ENCODE data around the gene MPHOSPH8. TPM values are rescaled to one million over a fixed set of nuclear protein-coding genes. Genes with fewer than 3 reads are reported as not detected.

Gene MPHOSPH8
- total RNA-seq, 1 donor from 2014 or later = 9.7 TPM

GRCh38 chr13:19591864-19592263 is 41.6 kb upstream of the MPHOSPH8 start:
- Histone ChIP-seq H3K4me3 (ENCODE audit: low read depth, low read length) (no peak overlapping the region), H3K36me3 (ENCODE audit: control insufficient read depth, insufficient read depth, low read length) (no peaks in the 10 kb centered on the region), H3K27me3 (ENCODE audit: control insufficient read depth, insufficient read depth, low read length) (no peaks in the 10 kb centered on the region)
- FAIRE-seq (no peak), DNase-seq (ENCODE audit: low read depth) (no peak)
- TF ChIP-seq CTCF (IDR thresholded peaks at IDR 0.05; ENCODE audit: insufficient read depth, low read length, severe bottlenecking) = no peak

GRCh38 chr13:19592657-19593180 is 40.7 kb upstream of the MPHOSPH8 start:
- no peak for DNase-seq (ENCODE audit: low read depth)
- no peaks in the 10 kb centered on the region for H3K27me3 ChIP-seq (ENCODE audit: control insufficient read depth, insufficient read depth, low read length)
- no peaks in the 10 kb centered on the region for H3K36me3 ChIP-seq (ENCODE audit: control insufficient read depth, insufficient read depth, low read length)
- no peak overlapping the region for H3K4me3 ChIP-seq (ENCODE audit: low read depth, low read length)
- no peak for TF ChIP-seq CTCF (IDR thresholded peaks at IDR 0.05; ENCODE audit: insufficient read depth, low read length, severe bottlenecking)
- FAIRE-seq = no peak

- no peak for FAIRE-seq
Measured at GRCh38 chr13:19596086-19596485, 37.4 kb upstream of the MPHOSPH8 start.

GRCh38 chr13:19596960-19597361 is 36.5 kb upstream of the MPHOSPH8 start:
- no peaks in the 10 kb centered on the region for H3K36me3 ChIP-seq (ENCODE audit: control insufficient read depth, insufficient read depth, low read length)
- H3K4me3 ChIP-seq (ENCODE audit: low read depth, low read length) = no peak overlapping the region
- no peaks in the 10 kb centered on the region for H3K27me3 ChIP-seq (ENCODE audit: control insufficient read depth, insufficient read depth, low read length)
- TF ChIP-seq CTCF (IDR thresholded peaks at IDR 0.05; ENCODE audit: insufficient read depth, low read length, severe bottlenecking) = no peak
- FAIRE-seq (no peak), DNase-seq (ENCODE audit: low read depth) (peak; percentile 63)

More at GRCh38 chr13:19596086-19596485, 37.4 kb upstream of the MPHOSPH8 start:
- TF ChIP-seq CTCF (IDR thresholded peaks at IDR 0.05; ENCODE audit: insufficient read depth, low read length, severe bottlenecking) = no peak
- DNase-seq (ENCODE audit: low read depth) = no peak
- Histone ChIP-seq H3K36me3 (ENCODE audit: control insufficient read depth, insufficient read depth, low read length) (no peaks in the 10 kb centered on the region), H3K27me3 (ENCODE audit: control insufficient read depth, insufficient read depth, low read length) (no peaks in the 10 kb centered on the region), H3K4me3 (ENCODE audit: low read depth, low read length) (no peak overlapping the region)

- Histone ChIP-seq H3K27me3 (ENCODE audit: control insufficient read depth, insufficient read depth, low read length) (no peaks in the 10 kb centered on the region), H3K4me3 (ENCODE audit: low read depth, low read length) (no peak overlapping the region), H3K36me3 (ENCODE audit: control insufficient read depth, insufficient read depth, low read length) (no peaks in the 10 kb centered on the region)
- TF ChIP-seq CTCF (IDR thresholded peaks at IDR 0.05; ENCODE audit: insufficient read depth, low read length, severe bottlenecking) = no peak
- DNase-seq (ENCODE audit: low read depth) = peak; percentile 77
- no peak for FAIRE-seq
Measured at GRCh38 chr13:19597523-19597922, 35.9 kb upstream of the MPHOSPH8 start.

Data from bronchial epithelial cell (primary cell).